Ishikawa (cell line): ENCODE results near the gene TBX15.

Experiments
- CREB1 ChIP-seq: IDR thresholded peaks from 2 replicates; pipeline ENCODE4 v1.6.1; 2012; ENCODE audit warnings: low read depth
- EGR1 ChIP-seq: IDR thresholded peaks from 2 replicates; pipeline ENCODE4 v1.6.1; 2012
- EP300 ChIP-seq: IDR thresholded peaks from 2 replicates; pipeline ENCODE4 v1.6.1; 2012; ENCODE audit warnings: borderline replicate concordance
- MAX ChIP-seq: IDR thresholded peaks from 2 replicates; pipeline ENCODE4 v1.6.1; 2012
- NFIC ChIP-seq: IDR thresholded peaks from 2 replicates; pipeline ENCODE4 v1.6.1; 2012
- RAD21 ChIP-seq: IDR thresholded peaks from 2 replicates; pipeline ENCODE4 v1.6.1; 2012; ENCODE audit warnings: low read depth
- TAF1 ChIP-seq: IDR thresholded peaks from 2 replicates; pipeline ENCODE4 v1.6.1; 2012; ENCODE audit warnings: low read depth, mild to moderate bottlenecking
- TCF12 ChIP-seq: IDR thresholded peaks from 2 replicates; pipeline ENCODE4 v1.6.1; 2012; ENCODE audit warnings: low read depth
- TEAD4 ChIP-seq: IDR thresholded peaks from 2 replicates; pipeline ENCODE4 v1.6.1; 2012
- YY1 ChIP-seq: IDR thresholded peaks from 2 replicates; pipeline ENCODE4 v1.6.1; 2012; ENCODE audit warnings: low read depth
- TF ChIP-seq, protein P1 (sequence below): IDR thresholded peaks from 2 replicates; pipeline ENCODE4 v1.6.1; 2012; ENCODE audit warnings: low read depth, mild to moderate bottlenecking

GRCh38 chr1:118944546-118944945 lies 43.6 kb downstream of the TBX15 start:
- TF ChIP-seq EGR1 (no peak), RAD21 (no peak), MAX (no peak), TAF1 (no peak), TEAD4 (no peak), NFIC (no peak), YY1 (no peak), TCF12 (no peak), EP300 (no peak), CREB1 (no peak)
- TF ChIP-seq, protein P1, sequence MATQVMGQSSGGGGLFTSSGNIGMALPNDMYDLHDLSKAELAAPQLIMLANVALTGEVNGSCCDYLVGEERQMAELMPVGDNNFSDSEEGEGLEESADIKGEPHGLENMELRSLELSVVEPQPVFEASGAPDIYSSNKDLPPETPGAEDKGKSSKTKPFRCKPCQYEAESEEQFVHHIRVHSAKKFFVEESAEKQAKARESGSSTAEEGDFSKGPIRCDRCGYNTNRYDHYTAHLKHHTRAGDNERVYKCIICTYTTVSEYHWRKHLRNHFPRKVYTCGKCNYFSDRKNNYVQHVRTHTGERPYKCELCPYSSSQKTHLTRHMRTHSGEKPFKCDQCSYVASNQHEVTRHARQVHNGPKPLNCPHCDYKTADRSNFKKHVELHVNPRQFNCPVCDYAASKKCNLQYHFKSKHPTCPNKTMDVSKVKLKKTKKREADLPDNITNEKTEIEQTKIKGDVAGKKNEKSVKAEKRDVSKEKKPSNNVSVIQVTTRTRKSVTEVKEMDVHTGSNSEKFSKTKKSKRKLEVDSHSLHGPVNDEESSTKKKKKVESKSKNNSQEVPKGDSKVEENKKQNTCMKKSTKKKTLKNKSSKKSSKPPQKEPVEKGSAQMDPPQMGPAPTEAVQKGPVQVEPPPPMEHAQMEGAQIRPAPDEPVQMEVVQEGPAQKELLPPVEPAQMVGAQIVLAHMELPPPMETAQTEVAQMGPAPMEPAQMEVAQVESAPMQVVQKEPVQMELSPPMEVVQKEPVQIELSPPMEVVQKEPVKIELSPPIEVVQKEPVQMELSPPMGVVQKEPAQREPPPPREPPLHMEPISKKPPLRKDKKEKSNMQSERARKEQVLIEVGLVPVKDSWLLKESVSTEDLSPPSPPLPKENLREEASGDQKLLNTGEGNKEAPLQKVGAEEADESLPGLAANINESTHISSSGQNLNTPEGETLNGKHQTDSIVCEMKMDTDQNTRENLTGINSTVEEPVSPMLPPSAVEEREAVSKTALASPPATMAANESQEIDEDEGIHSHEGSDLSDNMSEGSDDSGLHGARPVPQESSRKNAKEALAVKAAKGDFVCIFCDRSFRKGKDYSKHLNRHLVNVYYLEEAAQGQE: no peak
